HG03575 (cell line): ENCODE data around the gene PPP1R27.

ENCODE experiments used
- ATAC-seq: cut with Tn5 transposase; IDR thresholded peaks from one replicate; pipeline ENCODE4 v1.9.1; 2021; ENCODE audit not compliant: unreplicated experiment, insufficient number of reproducible peaks, low FRiP score; ENCODE audit errors: extremely low read depth

The PPP1R27 gene

GRCh38 chr17:81810476-81810875 is 24.4 kb downstream of the PPP1R27 start:
- ATAC-seq: no peak

GRCh38 chr17:81809556-81809998 is 25.3 kb downstream of the PPP1R27 start:
- ATAC-seq: no peak

DNA sequence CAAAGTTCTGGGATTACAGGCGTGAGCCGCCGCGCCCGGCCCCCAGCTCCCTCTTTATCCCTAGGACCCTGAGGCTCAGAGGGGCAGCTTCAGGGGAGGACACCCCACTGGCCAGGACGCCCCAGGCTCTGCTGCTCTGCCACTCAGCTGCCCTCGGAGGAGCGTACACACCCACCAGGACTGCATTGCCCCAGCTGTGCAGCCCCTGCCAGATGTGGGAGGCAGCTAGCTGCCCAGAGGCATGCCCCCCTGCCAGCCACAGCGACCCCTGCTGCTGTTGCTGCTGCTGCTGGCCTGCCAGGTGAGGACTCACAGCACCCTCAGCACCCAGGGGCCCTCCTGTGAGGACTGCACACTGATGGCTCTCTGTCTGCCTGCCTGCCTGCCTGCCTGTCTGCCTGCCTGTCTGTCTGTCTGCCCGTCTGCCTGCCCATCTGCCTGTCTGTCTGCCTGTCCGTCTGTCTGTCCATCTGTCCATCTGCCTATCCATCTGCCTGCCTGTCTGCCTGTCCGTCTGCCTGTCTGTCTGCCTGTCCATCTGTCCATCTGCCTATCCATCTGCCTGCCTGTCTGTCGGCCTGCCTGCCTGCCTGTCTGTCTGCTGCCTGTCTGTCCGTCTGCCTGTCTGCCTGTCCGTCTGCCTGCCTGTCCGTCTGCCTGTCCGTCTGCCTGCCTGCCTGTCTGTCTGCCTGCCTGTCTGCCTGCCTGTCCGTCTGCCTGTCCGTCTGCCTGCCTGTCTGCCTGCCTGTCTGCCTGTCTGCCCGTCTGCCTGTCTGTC is 25.9 kb downstream of the PPP1R27 start:
- ATAC-seq: no peak

- no peak for ATAC-seq
These were observed 27.0 kb downstream of the PPP1R27 start for GRCh38 chr17:81807839-81808238.

DNA sequence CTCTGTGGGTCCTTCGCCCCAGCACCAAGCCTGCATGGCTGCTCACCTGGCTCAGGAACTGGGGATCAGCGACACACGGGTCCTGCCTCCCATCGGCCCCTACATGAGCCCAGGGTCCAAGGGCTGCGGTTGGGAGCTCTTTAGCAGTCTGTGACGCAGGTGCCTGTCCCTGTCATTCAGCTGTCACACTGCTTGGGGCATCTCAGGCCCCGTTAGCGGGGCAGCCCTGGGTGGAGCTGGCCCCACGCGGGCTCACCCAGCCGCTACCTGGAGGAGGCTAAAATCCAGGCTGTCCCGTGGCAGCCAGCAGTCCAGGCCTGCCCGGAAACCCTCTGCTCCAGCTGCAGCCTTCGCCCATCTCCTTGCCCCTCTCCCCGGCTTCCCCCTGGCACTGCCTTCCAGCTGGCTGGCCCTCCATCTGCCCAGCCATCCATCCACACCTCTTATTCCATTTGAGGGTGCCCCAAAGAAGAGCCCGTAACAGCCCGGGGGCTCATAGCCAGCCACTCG is 27.6 kb downstream of the PPP1R27 start:
- ATAC-seq: no peak

- no peak for ATAC-seq
These were observed 28.2 kb downstream of the PPP1R27 start for GRCh38 chr17:81806461-81807209.

- no peak for ATAC-seq
These were observed 29.0 kb downstream of the PPP1R27 start for GRCh38 chr17:81805707-81806460.

GRCh38 chr17:81804559-81805399 is 30.1 kb downstream of the PPP1R27 start:
- no peak for ATAC-seq

GRCh38 chr17:81803728-81804558 is 30.9 kb downstream of the PPP1R27 start, which contains the start of gene GCGR:
Gene GCGR, plus strand, starts transcription at chr17:81804150. Its CDS starts 4,869 bp downstream, at chr17:81809019.
- no peak for ATAC-seq

DNA sequence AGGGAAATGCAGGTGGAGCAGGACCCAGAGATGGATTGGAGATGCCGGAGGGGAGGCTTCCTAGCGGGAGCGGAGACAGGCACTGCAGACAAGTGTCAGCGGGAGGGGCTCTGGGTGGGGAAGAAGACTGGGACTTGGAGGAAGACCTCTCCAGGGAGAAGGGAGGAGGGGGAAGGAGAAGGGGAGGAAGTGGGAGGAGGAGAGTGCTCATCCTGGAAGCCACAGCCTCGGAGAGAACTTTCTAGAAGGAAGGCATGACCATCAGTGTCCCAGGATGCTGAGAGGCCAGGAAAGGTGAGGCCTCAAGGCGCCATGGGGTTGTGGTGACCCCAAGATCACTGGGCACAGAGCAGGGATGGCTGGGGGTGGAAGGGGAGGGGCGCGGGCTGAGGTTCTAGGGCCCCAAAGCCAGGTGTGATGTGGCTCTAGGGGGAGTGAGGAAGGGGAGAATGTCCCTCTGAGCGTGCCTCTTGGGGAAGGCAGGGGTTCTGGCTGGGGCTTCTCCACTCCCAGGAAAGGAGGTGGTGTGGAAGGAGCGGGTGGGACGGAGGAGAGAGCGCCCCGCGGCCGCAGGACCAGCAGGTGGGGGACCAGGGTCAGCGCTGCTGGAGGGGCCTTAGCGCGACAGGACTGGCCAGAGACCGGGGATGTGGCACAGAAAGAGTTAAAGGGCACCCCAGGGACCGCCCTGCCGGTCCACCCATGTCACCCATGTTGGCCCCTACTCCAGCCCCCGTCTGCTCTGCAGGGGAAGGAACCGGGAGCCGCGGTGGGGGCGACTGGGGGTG is 31.8 kb downstream of the PPP1R27 start:
- no peak for ATAC-seq

DNA sequence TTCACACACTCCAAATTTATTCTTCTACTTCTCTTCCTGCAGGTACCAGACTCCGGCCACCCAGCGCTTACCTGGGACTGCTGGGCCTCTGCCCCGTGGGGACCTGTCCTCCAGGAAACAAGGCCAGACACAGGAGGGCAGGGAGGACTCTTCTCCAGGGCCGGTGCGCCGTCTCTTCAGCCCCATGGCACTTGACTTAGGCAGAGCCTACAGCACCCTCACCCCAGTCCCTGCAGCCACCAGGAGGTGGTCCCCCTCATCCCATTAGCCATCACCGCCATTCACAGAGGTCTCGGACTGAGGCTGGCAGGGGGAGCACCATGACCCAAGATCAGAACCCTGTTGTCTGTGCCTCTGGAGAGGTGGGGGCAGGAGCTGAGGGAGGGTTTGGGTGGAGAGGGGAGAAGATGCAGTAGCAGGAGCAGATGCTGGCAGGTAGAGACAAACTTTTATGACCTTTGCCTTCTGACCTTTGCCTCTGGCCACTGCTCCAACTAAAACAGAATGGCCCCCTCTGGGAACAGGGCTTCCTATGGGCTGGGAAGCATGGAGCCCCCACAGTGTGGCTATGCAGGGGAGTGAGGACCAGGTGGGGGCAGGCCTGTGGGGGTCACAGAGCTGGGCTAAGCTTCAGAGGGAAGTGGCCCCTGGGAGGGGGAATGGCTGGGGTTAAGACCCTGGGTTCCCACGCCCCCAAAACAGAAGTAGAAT is 32.6 kb downstream of the PPP1R27 start:
- no peak for ATAC-seq

DNA sequence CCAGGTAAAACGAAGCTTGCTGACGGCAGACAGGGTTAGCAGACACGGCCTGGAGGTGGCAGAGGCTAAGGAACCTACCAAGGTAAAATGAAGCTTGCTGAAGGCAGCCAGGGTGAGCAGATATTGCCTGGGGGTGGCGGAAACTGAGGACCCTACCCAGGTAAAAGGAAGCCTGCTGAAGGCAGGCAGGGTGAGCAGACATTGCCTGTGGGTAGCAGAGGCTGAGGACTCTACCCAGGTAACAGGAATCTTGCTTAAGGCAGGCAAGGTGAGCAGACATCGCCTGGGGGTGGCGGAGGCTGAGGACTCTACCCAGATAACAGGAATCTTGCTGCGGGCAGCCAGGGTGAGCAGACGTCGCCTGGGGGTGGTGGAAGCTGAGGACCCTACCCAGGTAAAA is 33.5 kb downstream of the PPP1R27 start:
- ATAC-seq: no peak

DNA sequence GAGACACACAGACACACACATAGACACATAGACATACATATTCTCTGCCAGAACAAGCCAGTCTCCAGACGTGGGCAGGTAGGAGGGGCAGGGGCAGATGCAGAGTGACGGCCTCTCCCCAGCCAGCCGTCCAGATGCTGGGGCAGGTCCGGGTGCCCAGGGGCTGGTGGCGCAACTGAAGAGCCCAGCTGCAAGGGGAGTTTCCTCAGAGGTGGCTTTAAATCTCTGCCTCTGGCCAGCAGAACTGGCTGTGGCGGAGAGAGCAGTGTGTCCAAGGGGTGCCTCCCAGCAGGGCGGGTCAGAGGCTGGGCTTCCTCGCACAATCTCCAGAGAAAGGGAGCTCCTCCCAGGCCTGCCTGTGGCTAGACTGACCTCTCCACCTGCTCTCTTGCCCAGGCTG is 40.3 kb downstream of the PPP1R27 start:
- ATAC-seq: no peak

- ATAC-seq: no peak
These were observed 40.8 kb downstream of the PPP1R27 start for GRCh38 chr17:81794074-81794476.

DNA sequence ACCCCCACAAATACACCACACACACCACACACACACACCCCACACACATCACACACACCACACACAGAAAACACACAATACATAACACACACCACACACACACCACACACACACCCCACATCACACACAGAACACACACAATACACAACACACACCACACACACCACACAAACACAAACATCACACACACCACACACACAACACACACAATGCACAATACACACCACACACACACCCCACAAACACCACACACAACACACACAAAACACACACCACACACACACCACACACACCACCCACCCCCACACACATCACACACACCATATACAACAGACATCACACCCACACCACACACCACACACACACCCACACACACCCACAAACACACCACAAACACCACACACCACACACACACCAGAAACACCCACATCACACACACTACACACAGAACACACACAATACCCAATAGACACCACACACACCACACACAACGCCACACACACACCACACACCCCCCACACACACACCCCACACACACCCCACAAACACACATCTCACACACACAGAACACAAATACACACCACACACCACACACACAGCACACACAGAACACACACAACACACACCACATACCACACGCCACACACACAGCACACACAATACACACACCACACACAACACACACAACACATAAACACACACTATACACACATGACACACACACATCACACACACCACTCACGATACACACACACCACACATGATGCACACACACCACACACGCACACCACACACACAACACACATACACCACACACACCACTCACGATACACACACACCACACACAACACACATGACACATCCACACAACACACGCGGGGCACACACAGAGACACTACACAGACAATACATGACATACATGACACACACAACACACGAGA is 41.9 kb downstream of the PPP1R27 start:
- ATAC-seq: no peak
